Activated gamma-delta T cell (primary cell): ENCODE results near the gene DNAH10.

Experiments
- DNase-seq: peaks from one replicate; lab custom pipeline; 2025; lab: John Stamatoyannopoulos, UW

Gene DNAH10

GRCh38 chr12:123888989-123889388 lies 126.9 kb downstream of the DNAH10 start:
- no peak for DNase-seq

DNA sequence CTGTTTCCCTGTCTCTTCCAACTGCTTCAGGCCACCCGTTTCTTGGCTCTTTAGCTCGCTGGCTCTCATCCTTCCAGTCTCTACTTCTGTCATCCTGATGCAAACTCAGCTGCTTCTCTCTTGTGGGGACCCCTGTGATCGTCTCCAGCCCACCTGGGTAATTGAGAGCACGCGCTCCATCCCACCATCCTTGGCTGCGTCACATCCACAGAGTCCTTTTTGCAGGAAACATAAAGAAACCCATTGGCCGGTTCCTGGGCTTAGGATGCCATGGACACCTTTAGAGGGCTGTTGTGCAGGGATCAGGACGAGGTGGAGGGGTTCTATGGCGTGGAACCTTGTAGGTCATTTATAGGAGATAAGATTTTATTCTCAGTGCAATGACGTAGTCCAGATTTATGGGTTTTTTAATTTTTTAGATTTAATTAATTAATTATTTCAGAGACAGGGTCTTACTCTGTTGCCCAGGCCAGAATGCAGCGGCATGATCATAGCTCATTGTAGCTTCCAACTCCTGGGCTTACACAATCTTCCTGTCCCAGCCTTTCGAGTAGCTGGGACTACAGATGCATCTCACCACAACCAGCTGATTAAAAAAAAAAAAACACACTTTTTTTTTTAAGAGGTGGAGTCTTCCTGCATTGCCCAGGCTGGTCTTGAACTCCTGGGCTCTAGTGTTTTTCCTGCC lies 127.9 kb downstream of the DNAH10 start:
- no peak for DNase-seq

DNA sequence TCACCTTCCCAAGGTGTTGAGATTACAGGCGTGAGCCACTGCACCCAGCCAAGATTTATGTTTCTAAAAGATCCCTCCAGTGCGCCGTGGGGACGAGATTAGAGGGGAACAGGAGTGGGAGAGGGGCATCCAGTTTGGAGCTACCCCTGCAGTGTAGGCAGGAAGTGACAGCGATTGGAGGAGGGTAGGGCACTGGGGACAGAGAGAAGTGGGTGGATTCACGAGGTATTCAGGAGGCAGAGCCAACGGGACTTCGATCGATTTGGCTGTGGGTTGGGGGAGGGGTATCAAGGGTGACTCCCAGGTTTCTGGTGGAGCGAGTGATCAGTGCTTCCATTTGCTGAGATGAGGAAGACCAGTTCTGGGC lies 128.4 kb downstream of the DNAH10 start:
- DNase-seq: no peak

DNA sequence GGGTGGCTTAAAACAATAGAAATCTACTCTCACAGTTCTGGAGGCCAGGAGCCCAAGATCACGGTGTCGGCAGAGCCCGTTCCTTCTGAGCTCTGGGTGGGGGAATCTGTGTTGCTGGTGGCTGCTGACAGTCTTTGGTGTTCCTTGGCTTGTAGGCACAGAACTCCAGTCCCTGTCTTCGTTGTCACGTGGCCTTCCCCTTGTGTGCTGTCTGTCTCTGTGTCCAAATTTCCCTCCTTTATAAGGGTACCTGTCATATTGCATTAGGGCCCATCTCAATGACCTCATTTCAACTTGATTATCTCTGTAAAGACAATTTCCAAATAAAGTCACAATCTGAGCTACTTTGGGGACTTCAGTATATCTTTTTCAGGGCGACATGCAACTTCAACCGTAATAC lies 128.9 kb downstream of the DNAH10 start:
- no peak for DNase-seq

DNA sequence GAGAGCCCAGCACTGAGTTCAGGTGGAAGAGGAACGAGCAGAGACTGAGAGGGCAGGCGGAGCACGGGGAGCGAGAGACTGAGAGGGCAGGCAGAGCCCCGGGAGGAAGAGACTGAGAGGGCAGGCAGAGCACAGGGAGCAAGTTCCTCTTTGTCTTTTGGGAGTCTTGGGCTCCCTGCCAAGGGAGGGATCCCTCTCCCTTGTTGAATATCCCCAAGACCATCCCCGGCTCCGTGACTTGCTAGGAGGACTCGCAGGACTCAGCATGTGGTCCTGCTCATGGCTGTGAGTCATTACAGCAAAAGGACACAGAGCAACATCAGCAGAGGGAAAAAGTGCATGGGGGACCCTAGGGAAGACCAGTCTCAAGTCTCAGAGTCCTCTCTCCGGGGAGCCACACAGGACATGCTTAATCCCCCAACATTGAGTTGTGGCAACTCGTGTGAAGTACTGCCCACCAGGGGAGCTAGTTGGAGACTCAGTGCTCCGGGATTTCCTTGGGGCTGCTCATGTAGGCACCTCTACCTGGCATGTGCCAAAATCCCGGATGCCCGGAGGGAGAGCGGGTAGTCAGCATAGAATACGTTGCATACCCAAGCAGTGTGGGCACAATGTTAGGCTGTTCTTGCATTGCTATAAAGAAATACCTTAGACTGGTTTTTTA lies 129.5 kb downstream of the DNAH10 start:
- DNase-seq: no peak

GRCh38 chr12:123892180-123892559 lies 130.1 kb downstream of the DNAH10 start:
- no peak for DNase-seq

GRCh38 chr12:123892853-123893252 lies 130.8 kb downstream of the DNAH10 start:
- DNase-seq: no peak

DNA sequence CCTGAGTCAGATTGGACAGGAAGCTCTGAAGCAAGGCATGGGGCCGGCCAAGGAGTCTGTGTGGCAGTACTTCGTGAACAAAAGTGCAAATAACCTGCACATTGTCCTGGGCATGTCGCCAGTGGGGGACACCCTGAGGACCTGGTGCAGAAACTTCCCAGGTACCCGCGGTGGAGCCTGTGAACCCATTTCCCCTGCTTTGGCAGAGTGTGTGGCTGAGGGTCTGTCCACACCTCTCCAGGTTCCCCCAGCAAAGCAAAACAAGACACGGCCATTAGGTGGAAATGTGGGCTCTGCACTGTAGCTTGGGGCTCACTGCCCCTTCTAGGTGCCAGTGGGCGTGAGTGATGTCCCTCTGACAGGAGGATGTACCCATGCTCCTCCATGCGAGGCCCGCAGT lies 131.2 kb downstream of the DNAH10 start:
- no peak for DNase-seq

DNA sequence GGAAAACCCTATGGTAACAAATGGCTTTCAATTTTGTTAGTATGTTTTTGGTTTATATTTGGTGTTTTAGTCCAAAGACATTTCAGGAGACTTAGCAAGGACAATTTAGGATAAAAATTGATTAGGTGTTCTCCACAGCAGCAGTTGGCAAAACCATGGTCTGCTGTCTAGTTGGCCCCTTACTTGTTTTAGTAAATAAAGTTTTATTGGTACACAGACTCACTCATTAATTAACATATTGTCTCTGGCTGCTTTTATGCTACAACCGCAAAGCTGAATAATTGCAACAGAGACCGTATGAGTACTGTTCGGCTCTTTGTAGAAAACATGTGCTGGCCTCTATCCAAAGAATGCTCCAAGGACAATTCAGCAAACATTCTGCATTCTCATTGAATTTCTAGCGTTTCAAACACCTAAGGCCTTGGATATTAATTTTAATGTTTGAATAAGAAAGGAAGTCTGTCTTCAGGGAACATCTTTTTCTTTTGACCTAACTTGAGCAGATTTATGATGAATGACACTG lies 132.8 kb downstream of the DNAH10 start:
- no peak for DNase-seq

GRCh38 chr12:123895451-123895850 lies 133.3 kb downstream of the DNAH10 start:
- no peak for DNase-seq

DNA sequence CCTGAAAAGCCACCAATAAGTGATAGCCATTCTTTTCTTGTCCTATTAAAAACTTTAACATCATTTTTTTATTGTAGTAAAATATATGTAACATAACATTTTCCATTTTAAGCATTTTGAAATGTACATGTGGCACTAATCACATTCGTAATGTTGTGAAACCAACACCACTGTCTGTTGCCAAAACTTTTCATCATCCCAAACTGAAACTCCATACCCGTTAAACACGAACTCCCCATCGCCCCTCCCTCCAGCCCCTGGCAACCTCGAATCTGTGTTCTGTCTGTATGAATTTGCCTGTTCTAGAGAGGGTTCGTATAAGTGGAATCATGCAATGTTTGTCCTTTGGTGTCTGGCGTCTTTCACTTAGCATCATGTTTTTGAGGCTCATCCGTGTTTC lies 134.7 kb downstream of the DNAH10 start:
- DNase-seq: no peak

DNA sequence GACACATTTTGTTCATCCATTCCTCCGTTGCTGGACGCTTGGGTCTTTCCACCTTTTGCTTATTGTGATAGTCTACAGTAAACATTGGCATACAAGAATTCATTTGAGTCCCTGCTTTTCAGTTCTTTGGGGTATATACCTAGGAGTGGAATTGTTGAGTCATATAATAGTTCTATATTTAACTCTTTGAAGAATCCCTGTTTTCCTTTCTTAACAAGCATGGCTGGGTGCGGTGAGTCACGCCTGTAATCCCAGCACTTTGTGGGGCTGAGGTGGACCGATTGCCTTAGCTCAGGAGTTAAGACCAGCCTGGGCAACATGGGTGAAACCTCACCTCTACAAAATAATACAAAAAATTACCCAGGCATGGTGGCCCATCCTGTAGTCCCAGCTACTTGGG lies 135.1 kb downstream of the DNAH10 start:
- no peak for DNase-seq

GRCh38 chr12:123898673-123899072 lies 136.6 kb downstream of the DNAH10 start:
- DNase-seq: no peak

DNA sequence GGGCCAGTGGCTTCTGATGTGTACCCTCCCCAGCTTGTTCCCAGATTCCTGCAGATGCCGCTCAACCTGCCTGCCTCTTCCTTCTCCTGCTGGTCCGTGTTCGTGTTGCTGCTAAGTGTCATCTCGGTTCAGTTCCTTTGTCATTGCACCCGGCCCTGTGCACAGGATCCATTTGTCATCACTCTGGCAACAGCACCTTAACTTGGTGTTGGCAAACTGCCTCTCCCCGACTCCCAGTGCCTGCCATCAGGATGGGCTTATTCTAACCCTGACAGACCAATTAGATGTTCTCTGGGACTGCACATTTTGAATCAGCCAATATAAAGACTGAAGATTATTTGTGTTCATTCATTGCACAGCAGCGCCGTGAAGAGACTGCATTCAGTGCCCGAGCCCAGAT lies 137.3 kb downstream of the DNAH10 start:
- DNase-seq: no peak

GRCh38 chr12:123900871-123901376 lies 138.8 kb downstream of the DNAH10 start:
- no peak for DNase-seq

DNA sequence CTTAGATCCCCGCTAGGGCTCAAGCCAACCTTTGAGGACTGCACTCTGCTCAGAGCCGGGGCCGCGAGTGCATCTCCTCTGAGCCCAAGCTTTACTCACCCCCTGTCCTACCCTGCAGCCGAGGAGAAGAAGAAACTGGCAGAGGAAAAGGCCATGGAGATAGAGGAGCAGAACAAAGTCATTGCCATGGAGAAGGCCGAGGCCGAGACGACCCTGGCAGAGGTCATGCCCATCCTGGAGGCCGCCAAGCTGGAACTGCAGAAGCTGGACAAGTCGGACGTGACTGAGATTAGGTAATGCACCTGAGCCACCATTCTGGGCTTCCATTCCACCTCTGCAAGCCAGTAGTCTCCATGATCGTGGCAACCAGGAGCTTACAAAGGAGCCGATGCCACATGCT lies 140.7 kb downstream of the DNAH10 start:
- no peak for DNase-seq

DNA sequence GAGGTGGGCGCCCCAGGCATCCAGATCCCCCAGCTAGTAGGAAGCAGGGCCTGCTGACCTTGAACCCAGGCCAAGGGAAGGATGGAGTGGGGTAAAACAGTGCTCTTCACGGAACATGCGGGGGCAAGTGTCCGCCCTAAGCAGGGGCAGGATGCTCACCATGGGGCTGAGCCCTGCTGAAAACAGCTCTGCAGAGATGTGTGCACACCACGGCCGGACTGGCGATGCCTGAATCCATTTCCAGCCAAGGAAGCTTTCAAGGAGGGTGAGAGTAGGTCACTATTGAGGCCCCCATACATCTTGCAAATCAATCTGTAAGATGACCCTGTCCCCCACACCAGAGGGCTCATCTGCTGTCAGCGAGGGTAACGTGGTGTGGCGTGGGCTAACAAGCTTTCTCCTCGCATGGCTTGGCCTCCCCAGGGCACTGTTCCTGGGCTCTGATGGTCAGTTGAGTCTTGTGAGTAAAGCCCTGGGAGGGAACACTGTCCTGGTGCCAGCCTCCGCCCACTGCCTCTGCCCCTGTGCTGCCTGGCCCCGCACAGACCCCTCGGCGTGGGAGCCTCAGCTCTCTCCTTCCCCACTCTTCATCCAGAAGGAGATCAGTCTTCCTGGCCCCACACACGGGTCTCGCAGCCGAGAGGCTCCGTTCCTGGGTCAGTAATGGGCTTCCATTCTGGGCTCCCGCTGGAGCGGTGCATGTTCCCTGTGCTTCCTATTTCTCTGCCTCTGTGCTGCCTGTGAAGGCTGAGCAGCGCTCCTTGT lies 141.4 kb downstream of the DNAH10 start:
- DNase-seq: no peak

DNA sequence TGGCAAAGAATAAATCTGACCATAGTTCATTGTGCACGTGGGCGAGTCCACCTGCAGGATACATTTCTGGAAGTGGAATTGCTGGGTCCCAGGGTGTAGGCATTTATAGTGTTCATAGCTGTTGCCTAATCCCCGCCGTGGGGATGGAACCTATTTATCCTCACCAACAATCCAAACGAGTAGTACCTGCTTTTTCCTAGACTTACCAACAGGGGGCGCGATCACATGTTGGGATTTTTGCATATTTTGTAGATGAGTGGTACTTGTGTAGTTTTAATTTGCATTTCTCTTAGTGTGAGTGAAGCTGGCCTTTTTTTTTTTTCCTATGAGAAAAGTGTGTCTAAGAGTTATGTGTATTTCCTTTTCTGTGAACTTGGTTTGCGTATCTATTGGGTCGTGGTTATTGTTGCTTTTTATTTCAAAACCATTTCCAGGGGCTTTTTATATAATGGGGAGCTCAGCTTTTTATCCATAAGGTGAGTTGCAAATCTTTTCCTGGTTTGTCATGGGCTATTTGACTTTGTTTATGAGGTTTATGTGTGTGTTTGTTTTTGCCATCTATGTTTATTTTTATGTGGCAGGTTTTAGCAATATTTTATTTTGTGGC lies 143.3 kb downstream of the DNAH10 start:
- no peak for DNase-seq

DNA sequence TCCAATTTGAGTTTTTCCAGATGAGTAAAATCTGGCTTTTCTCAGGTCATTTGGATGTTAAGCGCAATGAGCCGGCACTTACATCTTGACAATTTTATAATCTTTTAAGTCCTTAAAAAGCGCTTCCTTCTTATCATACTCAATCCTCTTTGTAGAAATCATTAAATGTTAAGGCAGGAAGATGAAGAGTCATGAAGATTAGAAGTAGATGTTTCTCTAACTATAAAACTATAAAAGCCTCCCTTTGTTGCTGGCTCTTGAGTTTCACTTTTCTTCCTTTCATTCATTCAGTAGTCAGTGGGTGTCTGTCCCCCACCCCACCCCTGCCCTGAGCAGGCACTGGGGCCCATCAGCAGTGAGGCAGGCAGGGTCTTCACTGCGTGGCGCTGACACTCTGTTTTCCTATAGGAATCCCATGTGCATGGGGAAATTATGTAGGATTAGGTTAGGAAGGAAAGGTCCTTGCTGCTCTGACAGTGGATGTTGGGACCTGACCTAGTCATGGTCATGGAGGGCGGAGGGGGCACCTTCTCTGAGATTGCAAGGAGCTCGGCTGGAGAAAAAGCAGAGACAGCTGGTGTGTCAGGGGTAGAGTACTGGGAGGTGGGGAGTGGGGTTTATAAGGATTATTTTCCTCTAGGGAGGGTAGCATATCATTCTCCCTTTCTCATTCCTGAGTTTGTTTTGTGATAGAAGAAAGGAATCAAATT lies 144.8 kb downstream of the DNAH10 start:
- no peak for DNase-seq

DNA sequence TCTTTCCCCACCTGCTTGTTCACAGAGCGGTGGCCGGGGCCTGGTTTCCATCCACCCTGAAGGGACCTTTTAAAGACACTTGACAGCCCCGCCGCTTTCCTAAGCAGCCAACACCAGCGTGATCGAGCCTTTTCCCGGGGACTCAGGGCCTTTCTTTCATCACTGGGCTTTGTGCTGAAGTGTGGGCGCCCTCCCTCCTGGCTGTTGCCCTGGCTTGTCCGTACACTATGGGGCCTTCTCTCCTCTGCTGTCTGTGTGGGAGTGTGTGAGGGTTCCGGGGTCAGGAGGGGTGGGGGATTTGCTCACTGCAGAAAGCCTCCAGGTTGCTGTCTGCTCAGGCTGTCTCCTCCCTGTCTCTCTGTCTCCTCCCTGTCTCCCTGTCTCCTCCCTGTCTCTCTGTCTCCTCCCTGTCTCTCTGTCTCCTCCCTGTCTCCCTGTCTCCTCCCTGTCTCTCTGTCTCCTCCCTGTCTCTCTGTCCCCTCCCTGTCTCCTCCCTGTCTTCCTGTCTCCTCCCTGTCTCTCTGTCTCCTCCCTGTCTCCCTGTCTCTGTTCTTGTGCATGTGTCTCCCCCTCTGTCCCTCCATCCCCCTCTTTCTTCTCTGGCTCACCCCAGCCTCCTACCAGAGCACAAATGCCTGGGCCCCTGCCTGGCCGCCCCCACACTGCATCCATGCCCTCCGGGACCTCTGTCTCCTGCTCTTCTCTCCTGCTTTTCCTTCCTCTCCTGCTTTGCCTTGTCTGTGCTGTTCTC lies 145.8 kb downstream of the DNAH10 start:
- no peak for DNase-seq
